GM12878 (cell line): ENCODE data around the gene GAS2L1.

Source experiments
- BHLHE40 ChIP-seq, 2 experiments: fragments of 450-650 bp in 1 of 2; IDR thresholded peaks; 2 replicates each; pipeline ENCODE4 v1.6.1; 2011 to 2017; ENCODE audit warnings: low read depth in 2 of 2, borderline replicate concordance in 1 of 2, improper control_type of control experiment in 1 of 2, low read length in 1 of 2, mild to moderate bottlenecking in 1 of 2
- EP300 ChIP-seq, 2 experiments: fragments of 150-350 bp in 1 of 2; IDR thresholded peaks; 2 replicates each; pipeline ENCODE4 v1.6.1; 2011 to 2012; ENCODE audit warnings: low read depth in 2 of 2, low read length in 2 of 2, borderline replicate concordance in 1 of 2, improper control_type of control experiment in 1 of 2, inconsistent platforms in 1 of 2; ENCODE audit not compliant: control insufficient read depth in 1 of 2
- FOXK2 ChIP-seq: fragments of 450-650 bp; IDR thresholded peaks from 2 replicates; pipeline ENCODE4 v1.6.1; 2017; ENCODE audit warnings: mild to moderate bottlenecking, moderate library complexity
- MXI1 ChIP-seq: fragments of 150-350 bp; IDR thresholded peaks from 2 replicates; pipeline ENCODE4 v1.6.1; 2011; ENCODE audit warnings: low read depth, mild to moderate bottlenecking, inconsistent platforms, low read length, improper control_type of control experiment
- POLR2A ChIP-seq: IDR thresholded peaks from 2 replicates; pipeline ENCODE4 v1.6.1; 2011; ENCODE audit warnings: low read depth, mild to moderate bottlenecking, low read length
- SPI1 ChIP-seq: IDR thresholded peaks from 2 replicates; pipeline ENCODE4 v1.6.1; 2011; ENCODE audit warnings: low read depth, mild to moderate bottlenecking, low read length, moderate library complexity, borderline replicate concordance; ENCODE audit not compliant: insufficient read depth
- SREBF2 ChIP-seq: IDR thresholded peaks from 2 replicates; pipeline ENCODE4 v1.6.1; 2012; ENCODE audit warnings: mild to moderate bottlenecking, low read length
- TAF1 ChIP-seq: IDR thresholded peaks from 2 replicates; pipeline ENCODE4 v1.6.1; 2011; ENCODE audit warnings: mild to moderate bottlenecking, low read depth, low read length, borderline replicate concordance
- TF ChIP-seq, protein P1 (sequence below): IDR thresholded peaks from 2 replicates; pipeline ENCODE4 v1.6.1; 2012; ENCODE audit warnings: mild to moderate bottlenecking, low read depth, low read length

- TF ChIP-seq, protein P1, sequence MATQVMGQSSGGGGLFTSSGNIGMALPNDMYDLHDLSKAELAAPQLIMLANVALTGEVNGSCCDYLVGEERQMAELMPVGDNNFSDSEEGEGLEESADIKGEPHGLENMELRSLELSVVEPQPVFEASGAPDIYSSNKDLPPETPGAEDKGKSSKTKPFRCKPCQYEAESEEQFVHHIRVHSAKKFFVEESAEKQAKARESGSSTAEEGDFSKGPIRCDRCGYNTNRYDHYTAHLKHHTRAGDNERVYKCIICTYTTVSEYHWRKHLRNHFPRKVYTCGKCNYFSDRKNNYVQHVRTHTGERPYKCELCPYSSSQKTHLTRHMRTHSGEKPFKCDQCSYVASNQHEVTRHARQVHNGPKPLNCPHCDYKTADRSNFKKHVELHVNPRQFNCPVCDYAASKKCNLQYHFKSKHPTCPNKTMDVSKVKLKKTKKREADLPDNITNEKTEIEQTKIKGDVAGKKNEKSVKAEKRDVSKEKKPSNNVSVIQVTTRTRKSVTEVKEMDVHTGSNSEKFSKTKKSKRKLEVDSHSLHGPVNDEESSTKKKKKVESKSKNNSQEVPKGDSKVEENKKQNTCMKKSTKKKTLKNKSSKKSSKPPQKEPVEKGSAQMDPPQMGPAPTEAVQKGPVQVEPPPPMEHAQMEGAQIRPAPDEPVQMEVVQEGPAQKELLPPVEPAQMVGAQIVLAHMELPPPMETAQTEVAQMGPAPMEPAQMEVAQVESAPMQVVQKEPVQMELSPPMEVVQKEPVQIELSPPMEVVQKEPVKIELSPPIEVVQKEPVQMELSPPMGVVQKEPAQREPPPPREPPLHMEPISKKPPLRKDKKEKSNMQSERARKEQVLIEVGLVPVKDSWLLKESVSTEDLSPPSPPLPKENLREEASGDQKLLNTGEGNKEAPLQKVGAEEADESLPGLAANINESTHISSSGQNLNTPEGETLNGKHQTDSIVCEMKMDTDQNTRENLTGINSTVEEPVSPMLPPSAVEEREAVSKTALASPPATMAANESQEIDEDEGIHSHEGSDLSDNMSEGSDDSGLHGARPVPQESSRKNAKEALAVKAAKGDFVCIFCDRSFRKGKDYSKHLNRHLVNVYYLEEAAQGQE, result no peak
- TF ChIP-seq SPI1 (no peak), MXI1 (no peak), TAF1 (no peak), FOXK2 (no peak), BHLHE40 (IDR thresholded peaks at IDR 0.05; ENCODE audit: borderline replicate concordance in 1 of 2, low read depth in 2 of 2, low read length in 1 of 2) (no peak), POLR2A (no peak), SREBF2 (no peak), EP300 (IDR thresholded peaks at IDR 0.05; ENCODE audit: borderline replicate concordance in 1 of 2, control insufficient read depth in 1 of 2, low read depth in 2 of 2, low read length in 2 of 2) (no peak)
Observed at GRCh38 chr22:29334696-29335344, 28.4 kb downstream of the GAS2L1 start.
